Calu3 (cell line): ENCODE data around the gene AFF4. TPM values are rescaled to one million over a fixed set of nuclear protein-coding genes. Genes with fewer than 3 reads are reported as not detected.
"Not testable (repeated sequence)": the region's sequence is repeated elsewhere in the genome, so short reads cannot be mapped to it uniquely, and the experiment has no call there.

ENCODE experiments used
- BruUV-seq: library from RNA; stranded (reverse); fragments of 400-500 nt; replicated peaks from 2 replicates; lab custom pipeline; 2021; lab: Mats Ljungman, UMichigan
- CTCF ChIA-PET: fragments of 300-600 bp; sonication (Branson Sonifier 250); formaldehyde crosslinking; loops from one replicate; lab custom pipeline; 2022; ENCODE audit warnings: antibody characterized with exemption; lab: Charles Lee
- DNase-seq: peaks from one replicate; pipeline ENCODE4 v3.0.0; 2022
- H3K27ac Mint-ChIP-seq: one replicate; pipeline ENCODE4 v1.8.0; 2022; ENCODE audit warnings: mixed read lengths; ENCODE audit not compliant: unreplicated experiment
- H3K27me3 Mint-ChIP-seq: one replicate; pipeline ENCODE4 v1.8.0; 2022; ENCODE audit warnings: mixed read lengths; ENCODE audit not compliant: unreplicated experiment
- H3K36me3 Mint-ChIP-seq: one replicate; pipeline ENCODE4 v1.8.0; 2022; ENCODE audit warnings: mild to moderate bottlenecking, moderate library complexity, mixed read lengths; ENCODE audit not compliant: insufficient read depth, unreplicated experiment
- H3K4me1 Mint-ChIP-seq: one replicate; pipeline ENCODE4 v1.8.0; 2022; ENCODE audit warnings: mild to moderate bottlenecking, low read depth, mixed read lengths; ENCODE audit not compliant: unreplicated experiment
- H3K4me3 Mint-ChIP-seq: one replicate; pipeline ENCODE4 v1.8.0; 2022; ENCODE audit warnings: mild to moderate bottlenecking, low read depth, moderate library complexity, mixed read lengths; ENCODE audit not compliant: unreplicated experiment
- H3K9me3 Mint-ChIP-seq: one replicate; pipeline ENCODE4 v1.8.0; 2022; ENCODE audit warnings: low read depth, mixed read lengths; ENCODE audit not compliant: unreplicated experiment
- CTCF ChIP-seq: fragments of 200-600 bp; IDR thresholded peaks from one replicate; pipeline ENCODE4 v1.8.0; 2022; ENCODE audit warnings: antibody characterized with exemption; ENCODE audit not compliant: unreplicated experiment
- intact Hi-C: fragments of 100-400 bp; cut with micrococcal nuclease; formaldehyde crosslinking; loops from one replicate; pipeline ENCODE4 v1.10.0; 2022; ENCODE audit not compliant: unreplicated experiment
- total RNA-seq: library from RNA; stranded (reverse); gene quantifications from 2 replicates; pipeline ENCODE4 v1.2.3, GENCODE V29; 2022

Gene AFF4
- total RNA-seq, 1 experiment from 2014 or later = 87.1 TPM

DNA sequence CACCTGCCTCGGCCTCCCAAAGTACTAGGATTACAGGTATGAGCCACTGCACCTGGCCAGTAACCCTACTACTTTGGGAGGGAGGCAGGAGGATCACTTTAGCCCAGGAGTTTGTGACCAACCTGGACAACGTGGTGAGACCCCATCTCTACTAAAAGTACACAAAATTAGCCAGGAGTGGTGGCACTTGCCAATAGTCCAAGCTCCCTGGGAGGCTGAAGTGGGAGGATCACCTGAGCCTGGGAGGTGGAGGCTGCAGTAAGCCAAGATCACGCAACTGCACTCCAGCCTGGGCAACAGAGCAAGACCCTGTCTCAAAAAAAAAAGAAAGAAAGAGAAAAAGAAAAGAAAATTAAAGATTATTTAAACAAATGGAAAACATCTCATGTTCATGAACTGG, 107.4 kb downstream of the AFF4 start:
- intact Hi-C loops = no loop called here
- CTCF ChIA-PET = no interaction called here
- BruUV-seq = no TSS peak
- H3K36me3 Mint-ChIP-seq = no peaks in the 10 kb centered on the region
- no peaks in the 10 kb centered on the region for H3K4me1 Mint-ChIP-seq
- H3K4me3 Mint-ChIP-seq = no peak overlapping the region
- H3K9me3 Mint-ChIP-seq = no peaks in the 10 kb centered on the region
- no peak for DNase-seq
- no peak overlapping the region for H3K27ac Mint-ChIP-seq
- no peak for TF ChIP-seq CTCF
- H3K27me3 Mint-ChIP-seq = no peaks in the 10 kb centered on the region

DNA sequence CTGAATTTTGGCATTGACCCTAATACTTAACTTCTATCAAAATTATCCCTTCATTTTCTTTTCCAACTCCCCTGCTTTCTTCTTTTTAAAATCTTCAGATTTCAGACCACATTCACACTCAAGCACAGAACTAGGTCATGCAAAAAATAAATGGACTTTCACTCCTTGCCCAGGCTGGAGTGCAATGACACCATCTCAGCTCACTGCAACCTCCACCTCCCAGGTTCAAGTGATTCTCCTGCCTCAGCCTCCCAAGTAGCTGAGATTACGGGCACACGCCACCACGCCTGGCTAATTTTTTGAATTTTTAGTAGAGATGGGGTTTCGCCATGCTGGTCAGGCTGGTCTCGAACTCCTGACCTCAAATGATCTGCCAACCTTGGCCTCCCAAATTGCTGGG, 108.4 kb downstream of the AFF4 start:
- H3K4me1 Mint-ChIP-seq, intact Hi-C loops, H3K36me3 Mint-ChIP-seq, H3K9me3 Mint-ChIP-seq, DNase-seq, CTCF ChIA-PET, BruUV-seq, H3K27me3 Mint-ChIP-seq, H3K4me3 Mint-ChIP-seq, H3K27ac Mint-ChIP-seq: not testable (repeated sequence)

DNA sequence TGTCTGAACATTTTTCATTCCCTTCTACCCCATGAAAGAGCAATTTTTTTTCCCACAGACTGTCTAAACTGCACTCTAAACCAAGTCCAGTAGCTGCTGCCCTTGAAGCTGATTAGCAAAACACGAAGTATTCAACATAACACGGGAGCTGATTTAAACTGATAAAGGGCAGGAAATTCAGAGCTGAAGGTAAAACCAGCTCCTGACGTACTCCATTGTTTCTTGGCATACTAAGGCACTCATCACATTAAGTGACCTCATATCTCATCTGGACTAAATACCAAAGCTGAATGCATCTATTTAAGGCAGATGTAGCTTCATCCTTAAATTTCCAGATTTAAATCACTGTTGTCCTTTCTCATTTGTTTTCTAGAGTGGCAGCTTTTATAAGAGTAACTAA, 109.1 kb downstream of the AFF4 start:
- CTCF ChIA-PET = interaction anchor here (0.6 to 0.9 kb wide), 2 partner anchors 14 to 47 kb away, joined by 3 read pairs; no protein-coding TSS in a partner anchor
- no peaks in the 10 kb centered on the region for H3K27me3 Mint-ChIP-seq
- peaks cover 10% of the 10 kb centered on the region for H3K4me1 Mint-ChIP-seq
- TF ChIP-seq CTCF = no peak
- no peaks in the 10 kb centered on the region for H3K36me3 Mint-ChIP-seq
- no TSS peak for BruUV-seq
- intact Hi-C loops = no loop called here
- H3K27ac Mint-ChIP-seq = no peak overlapping the region
- H3K9me3 Mint-ChIP-seq = no peaks in the 10 kb centered on the region
- no peak for DNase-seq
- H3K4me3 Mint-ChIP-seq = no peak overlapping the region

GRCh38 chr5:132853790-132854189, 109.6 kb downstream of the AFF4 start:
- Mint-ChIP-seq H3K4me3 (no peak overlapping the region), H3K9me3 (no peaks in the 10 kb centered on the region), H3K4me1 (peaks cover 13% of the 10 kb centered on the region), H3K36me3 (no peaks in the 10 kb centered on the region), H3K27me3 (no peaks in the 10 kb centered on the region), H3K27ac (no peak overlapping the region)
- no peak for TF ChIP-seq CTCF
- no TSS peak for BruUV-seq
- CTCF ChIA-PET = interaction anchor here (0.9 kb wide), 2 partner anchors 14 to 47 kb away, joined by 3 read pairs; no protein-coding TSS in a partner anchor
- intact Hi-C loops = no loop called here
- no peak for DNase-seq

DNA sequence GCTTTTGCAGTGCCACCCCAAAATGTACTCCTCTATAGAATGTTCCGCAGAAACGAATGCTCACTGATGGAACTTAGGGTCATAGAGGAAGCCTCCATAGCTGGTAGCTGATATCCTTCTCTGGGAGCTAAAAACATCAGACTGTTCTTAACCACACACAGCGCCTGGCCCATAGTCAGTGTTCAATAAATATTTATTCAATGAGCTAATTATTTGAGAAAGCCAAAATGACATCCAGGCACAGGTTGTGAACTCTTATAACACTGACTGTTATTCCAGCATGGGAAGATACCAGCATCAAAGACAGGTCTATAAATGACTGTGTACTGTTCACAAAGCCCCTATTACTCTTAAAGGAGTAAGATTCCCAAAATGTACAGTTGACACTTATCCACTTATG, 110.1 kb downstream of the AFF4 start:
- TF ChIP-seq CTCF = no peak
- Mint-ChIP-seq H3K27ac (no peak overlapping the region), H3K9me3 (no peaks in the 10 kb centered on the region), H3K36me3 (no peaks in the 10 kb centered on the region), H3K4me1 (peaks cover 13% of the 10 kb centered on the region), H3K4me3 (no peak overlapping the region), H3K27me3 (no peaks in the 10 kb centered on the region)
- intact Hi-C loops = no loop called here
- CTCF ChIA-PET = interaction anchor here (0.9 kb wide), 1 partner anchor 14 kb away, joined by 3 read pairs; no protein-coding TSS in a partner anchor
- DNase-seq = no peak
- no TSS peak for BruUV-seq
